ENCODE measurements around the gene PHLDA3. TPM values are rescaled to one million over a fixed set of nuclear protein-coding genes. Genes with fewer than 3 reads are reported as not detected.

PHLDA3 gene
- total RNA-seq, 2 experiments from 2014 or later: 0.45 to 0.71 TPM

GRCh38 chr1:201499795-201500669 lies 31.0 kb upstream of the PHLDA3 start:
- Histone ChIP-seq H3K27ac (ENCODE audit: low read depth in 1 of 2, low read length in 2 of 2) (no peak overlapping the region), H3K36me3 (ENCODE audit: insufficient read depth, low read length) (peaks cover 23% of the 10 kb centered on the region), H3K4me3 (ENCODE audit: low read length) (no peak overlapping the region), H3K4me1 (ENCODE audit: insufficient read depth, low read length) (peaks cover 13% of the 10 kb centered on the region), H3K9me3 (ENCODE audit: control insufficient read depth in 1 of 2, insufficient read depth in 1 of 2, low read length in 2 of 2) (no peaks in the 10 kb centered on the region), H3K27me3 (ENCODE audit: control insufficient read depth in 1 of 2, insufficient read depth in 2 of 2, low read length in 2 of 2) (no peaks in the 10 kb centered on the region)
- TF ChIP-seq, protein P1, sequence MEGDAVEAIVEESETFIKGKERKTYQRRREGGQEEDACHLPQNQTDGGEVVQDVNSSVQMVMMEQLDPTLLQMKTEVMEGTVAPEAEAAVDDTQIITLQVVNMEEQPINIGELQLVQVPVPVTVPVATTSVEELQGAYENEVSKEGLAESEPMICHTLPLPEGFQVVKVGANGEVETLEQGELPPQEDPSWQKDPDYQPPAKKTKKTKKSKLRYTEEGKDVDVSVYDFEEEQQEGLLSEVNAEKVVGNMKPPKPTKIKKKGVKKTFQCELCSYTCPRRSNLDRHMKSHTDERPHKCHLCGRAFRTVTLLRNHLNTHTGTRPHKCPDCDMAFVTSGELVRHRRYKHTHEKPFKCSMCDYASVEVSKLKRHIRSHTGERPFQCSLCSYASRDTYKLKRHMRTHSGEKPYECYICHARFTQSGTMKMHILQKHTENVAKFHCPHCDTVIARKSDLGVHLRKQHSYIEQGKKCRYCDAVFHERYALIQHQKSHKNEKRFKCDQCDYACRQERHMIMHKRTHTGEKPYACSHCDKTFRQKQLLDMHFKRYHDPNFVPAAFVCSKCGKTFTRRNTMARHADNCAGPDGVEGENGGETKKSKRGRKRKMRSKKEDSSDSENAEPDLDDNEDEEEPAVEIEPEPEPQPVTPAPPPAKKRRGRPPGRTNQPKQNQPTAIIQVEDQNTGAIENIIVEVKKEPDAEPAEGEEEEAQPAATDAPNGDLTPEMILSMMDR (IDR thresholded peaks at IDR 0.05): no peak
- DNase-seq (no peak), ATAC-seq (ENCODE audit: poor library complexity) (no peak)
- Mint-ChIP-seq H3K4me1 (ENCODE audit: low read depth) (peaks cover 9% of the 10 kb centered on the region), H3K27me3 (no peaks in the 10 kb centered on the region), H3K27ac (no peak overlapping the region), H3K36me3 (ENCODE audit: low read depth) (peaks cover 12% of the 10 kb centered on the region), H3K9me3 (no peaks in the 10 kb centered on the region), H3K4me3 (no peak overlapping the region)
- intact Hi-C loops (cut with DNase I, micrococcal nuclease): loop anchor here in 1 of 2 experiments (10.0 kb wide), 1 partner anchor 345 kb away; the partner anchor contains the start of gene TMEM9
- POLR2A ChIA-PET: interaction anchor here (1.1 kb wide), 1 partner anchor 18 kb away, joined by 3 read pairs; no protein-coding TSS in a partner anchor
- CTCF ChIA-PET: interaction anchor here (4.3 kb wide), 1 partner anchor 12 kb away, joined by 29 read pairs; no protein-coding TSS in a partner anchor

- TF ChIP-seq, protein P1 (IDR thresholded peaks at IDR 0.05): no peak
- peaks cover 19% of the 10 kb centered on the region for H3K36me3 Mint-ChIP-seq (ENCODE audit: low read depth)
- ATAC-seq (ENCODE audit: poor library complexity): no peak
Observed at GRCh38 chr1:201499191-201499590, 30.2 kb upstream of the PHLDA3 start.

GRCh38 chr1:201498621-201499020 lies 29.6 kb upstream of the PHLDA3 start:
- POLR2A ChIA-PET: no interaction called here
- DNase-seq (no peak), ATAC-seq (ENCODE audit: poor library complexity) (no peak)
- H3K4me3 Mint-ChIP-seq: no peak overlapping the region
- no peaks in the 10 kb centered on the region for H3K9me3 ChIP-seq (ENCODE audit: control insufficient read depth in 1 of 2, insufficient read depth in 1 of 2, low read length in 2 of 2)
- H3K4me3 ChIP-seq (ENCODE audit: low read length): no peak overlapping the region
- H3K4me1 Mint-ChIP-seq (ENCODE audit: low read depth): peaks cover 4% of the 10 kb centered on the region
- H3K27ac ChIP-seq (ENCODE audit: low read depth in 1 of 2, low read length in 2 of 2): no peak overlapping the region
- H3K4me1 ChIP-seq (ENCODE audit: insufficient read depth, low read length): peaks cover 10% of the 10 kb centered on the region
- TF ChIP-seq, protein P1 (IDR thresholded peaks at IDR 0.05): no peak
- intact Hi-C loops (cut with DNase I, micrococcal nuclease): no loop called here
- no peak overlapping the region for H3K27ac Mint-ChIP-seq
- peaks cover 24% of the 10 kb centered on the region for H3K36me3 Mint-ChIP-seq (ENCODE audit: low read depth)
- no peaks in the 10 kb centered on the region for H3K27me3 ChIP-seq (ENCODE audit: control insufficient read depth in 1 of 2, insufficient read depth in 2 of 2, low read length in 2 of 2)
- no peaks in the 10 kb centered on the region for H3K27me3 Mint-ChIP-seq
- no peaks in the 10 kb centered on the region for H3K9me3 Mint-ChIP-seq
- CTCF ChIA-PET: interaction anchor here (1.2 kb wide), 1 partner anchor 14 kb away, joined by 3 read pairs; no protein-coding TSS in a partner anchor
- H3K36me3 ChIP-seq (ENCODE audit: insufficient read depth, low read length): peaks cover 37% of the 10 kb centered on the region

More at GRCh38 chr1:201499191-201499590, 30.2 kb upstream of the PHLDA3 start:
- ChIA-PET CTCF (interaction anchor here (1.2 kb wide), 1 partner anchor 14 kb away, joined by 3 read pairs; no protein-coding TSS in a partner anchor), POLR2A (no interaction called here)
- no peak overlapping the region for H3K4me3 ChIP-seq (ENCODE audit: low read length)
- no peaks in the 10 kb centered on the region for H3K9me3 ChIP-seq (ENCODE audit: control insufficient read depth in 1 of 2, insufficient read depth in 1 of 2, low read length in 2 of 2)
- Mint-ChIP-seq H3K9me3 (no peaks in the 10 kb centered on the region), H3K4me1 (ENCODE audit: low read depth) (peaks cover 7% of the 10 kb centered on the region), H3K4me3 (no peak overlapping the region), H3K27ac (no peak overlapping the region), H3K27me3 (no peaks in the 10 kb centered on the region)
- no peaks in the 10 kb centered on the region for H3K27me3 ChIP-seq (ENCODE audit: control insufficient read depth in 1 of 2, insufficient read depth in 2 of 2, low read length in 2 of 2)
- H3K27ac ChIP-seq (ENCODE audit: low read depth in 1 of 2, low read length in 2 of 2): no peak overlapping the region
- H3K36me3 ChIP-seq (ENCODE audit: insufficient read depth, low read length): peaks cover 31% of the 10 kb centered on the region
- intact Hi-C loops (cut with DNase I, micrococcal nuclease): no loop called here
- DNase-seq: no peak
- peaks cover 10% of the 10 kb centered on the region for H3K4me1 ChIP-seq (ENCODE audit: insufficient read depth, low read length)
